Measurements from ENCODE around the gene TEX19.
A peak's percentile ranks its signal among the peaks of the same experiment; 100 is the strongest.

The TEX19 gene

DNA sequence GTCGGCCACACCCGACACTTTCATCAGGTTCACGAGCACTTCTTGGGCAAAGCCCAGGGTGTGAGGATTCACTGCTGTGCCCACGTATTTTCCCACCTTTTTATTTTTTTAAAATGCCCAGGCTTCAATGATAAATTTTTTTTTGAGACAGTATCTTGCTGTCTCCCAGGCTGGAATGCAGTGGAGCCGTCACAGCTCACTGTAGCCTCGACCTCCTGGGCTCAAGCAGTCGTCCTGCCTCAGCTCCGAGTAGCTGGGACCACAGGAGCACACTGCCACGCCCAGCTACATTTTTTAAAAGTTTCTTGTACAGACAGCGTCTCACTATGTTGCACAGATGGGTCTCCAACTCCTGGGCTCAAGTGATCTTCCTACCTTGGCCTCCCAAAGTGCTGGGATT, 30.3 kb downstream of the TEX19 start:
- no peak for DNase-seq (ENCODE audit: low read depth in 2 of 2)

DNA sequence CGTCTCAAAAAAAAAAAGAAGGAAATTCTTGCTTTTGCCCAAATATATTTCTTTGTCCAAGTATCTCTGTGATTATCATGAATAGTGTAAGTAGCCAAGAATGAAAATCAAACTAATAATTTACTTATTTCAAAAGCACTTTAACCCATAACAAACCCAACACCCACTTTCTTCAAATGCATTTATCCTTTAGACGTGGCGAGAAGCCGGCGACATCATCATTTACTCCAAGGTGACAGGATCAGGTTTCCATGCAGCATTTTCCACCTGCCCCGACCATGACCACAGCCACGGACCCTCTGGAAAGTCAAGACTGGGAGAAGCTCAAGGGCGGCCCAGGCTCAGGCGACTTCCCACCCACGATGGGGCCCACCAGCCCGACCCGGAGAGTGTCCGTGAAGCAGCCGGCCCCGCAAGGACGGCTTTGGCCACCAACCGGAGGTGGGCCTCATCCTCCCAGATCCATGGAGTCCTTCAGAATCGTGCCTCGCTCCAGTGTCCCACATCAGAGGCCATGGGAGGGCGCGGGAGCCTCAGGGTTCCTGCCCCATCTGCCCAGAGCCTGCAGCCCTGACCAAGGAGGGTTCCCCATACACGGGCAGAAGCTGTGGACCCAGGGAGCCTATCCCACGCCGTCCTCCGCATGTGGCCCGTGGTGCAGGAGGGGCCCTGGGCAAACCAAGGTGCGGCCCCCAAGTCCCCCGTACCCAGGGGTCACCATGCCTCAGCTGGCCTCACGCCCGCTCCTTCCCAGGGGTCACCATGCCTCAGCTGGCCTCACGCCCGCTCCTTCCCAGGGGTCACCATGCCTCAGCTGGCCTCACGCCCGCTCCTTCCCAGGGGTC, 31.2 kb downstream of the TEX19 start:
- DNase-seq (ENCODE audit: low read depth in 2 of 2), result no peak

DNA sequence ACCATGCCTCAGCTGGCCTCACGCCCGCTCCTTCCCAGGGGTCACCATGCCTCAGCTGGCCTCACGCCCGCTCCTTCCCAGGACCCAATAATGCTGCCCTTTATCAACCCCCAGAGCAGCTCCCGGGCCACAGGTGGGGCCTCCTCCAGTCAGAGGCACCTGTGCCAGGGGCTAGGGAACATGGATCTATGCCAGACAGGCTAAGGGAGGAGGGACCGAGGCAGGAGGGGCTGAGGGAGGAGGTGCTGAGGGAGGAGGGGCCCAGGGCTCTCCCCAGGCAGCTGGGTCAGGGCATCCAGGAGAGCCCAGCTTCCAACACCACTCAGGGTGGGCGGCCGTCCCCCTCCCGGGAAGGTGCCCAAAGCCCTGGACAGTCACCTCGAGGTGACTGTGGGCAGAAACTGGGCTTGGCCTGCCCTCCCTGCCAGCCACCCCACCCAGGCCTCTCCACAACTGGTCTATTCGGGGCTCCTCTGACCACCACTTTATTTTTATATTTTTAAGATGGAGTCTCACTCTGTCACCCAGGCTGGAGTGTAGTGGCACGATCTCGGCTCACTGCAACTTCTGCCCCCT, 31.9 kb downstream of the TEX19 start:
- DNase-seq (ENCODE audit: low read depth in 2 of 2), result no peak

DNA sequence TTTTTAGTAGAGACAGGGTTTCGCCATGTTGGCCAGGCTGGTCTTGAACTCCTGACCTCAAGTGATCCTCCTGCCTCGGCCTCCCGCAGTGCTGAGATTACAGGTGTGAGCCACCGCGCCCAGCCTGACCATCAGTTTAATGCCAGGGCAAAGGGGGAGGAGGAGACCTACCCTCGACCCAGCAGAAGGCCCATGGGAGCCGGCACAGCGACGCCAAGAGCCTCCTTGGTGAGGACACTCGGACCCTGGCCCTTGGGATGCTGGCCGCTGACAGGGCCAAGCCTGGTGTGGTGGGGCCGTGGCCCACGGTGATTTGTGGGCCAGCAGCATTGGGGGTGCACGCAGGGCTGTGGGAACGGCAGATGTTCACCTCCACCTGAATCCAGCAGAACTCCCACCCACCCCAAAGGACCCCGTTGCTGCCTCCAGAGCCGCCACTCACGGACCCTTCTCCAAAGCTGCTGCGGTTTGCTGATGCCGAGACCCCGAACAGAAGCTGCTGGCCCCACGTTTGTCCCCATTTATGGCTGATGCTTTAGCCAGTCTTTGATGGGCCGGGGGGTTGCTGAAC, 32.5 kb downstream of the TEX19 start:
- DNase-seq (ENCODE audit: low read depth in 2 of 2), result no peak

DNA sequence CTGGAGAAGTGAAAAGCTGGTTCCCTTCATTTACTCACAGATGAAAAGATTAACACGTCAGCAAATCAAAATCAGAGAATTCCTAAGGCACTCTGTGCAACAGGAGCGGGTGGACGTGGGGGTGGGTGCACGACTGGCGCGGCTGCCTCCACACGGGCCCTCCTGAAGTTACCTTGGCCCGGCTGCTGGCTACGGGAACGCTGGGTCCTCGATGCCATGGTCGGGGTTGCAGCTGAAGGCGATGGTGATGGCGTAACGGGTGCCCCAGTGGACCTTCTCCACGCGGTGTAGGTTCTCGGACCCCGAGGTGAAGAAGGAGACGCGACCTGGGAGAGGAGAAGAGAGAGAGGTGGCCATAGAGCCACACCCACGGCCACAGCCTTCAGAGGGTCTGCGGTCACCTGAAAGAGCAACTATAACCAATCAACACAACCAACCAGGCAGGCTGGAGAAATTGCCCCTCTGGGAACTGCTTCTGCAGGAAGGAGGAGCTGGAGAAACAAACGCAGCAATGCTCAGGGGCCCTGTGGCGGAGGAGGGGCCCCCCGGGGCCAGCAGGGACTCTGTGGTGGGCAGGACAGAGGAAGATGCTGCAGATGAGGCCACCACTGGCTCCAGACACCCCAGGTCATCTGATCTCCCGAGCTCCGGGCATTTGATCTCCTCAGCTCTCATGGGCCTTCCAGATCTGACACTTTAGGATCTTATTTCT, 33.3 kb downstream of the TEX19 start:
- no peak for DNase-seq (ENCODE audit: low read depth in 2 of 2)

DNA sequence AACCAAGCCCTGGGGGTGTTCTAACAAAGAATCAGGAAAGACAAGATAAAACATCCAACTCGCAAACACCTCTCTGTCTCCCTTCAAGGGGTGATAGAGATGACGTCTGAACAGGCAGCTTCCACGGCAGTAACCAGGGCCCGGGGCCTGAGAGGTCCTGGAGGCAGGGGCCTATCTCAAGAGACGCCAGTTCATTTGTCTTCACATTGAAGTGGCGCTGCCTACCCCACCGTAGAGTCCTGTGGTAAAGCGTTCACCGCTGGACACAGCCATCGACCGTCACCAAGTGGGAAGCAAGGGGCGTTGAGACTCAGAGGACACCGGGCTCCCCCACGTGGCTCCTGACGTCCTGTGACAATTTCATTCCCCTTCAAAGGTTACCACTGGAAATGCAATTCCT, 33.9 kb downstream of the TEX19 start:
- DNase-seq (ENCODE audit: low read depth in 2 of 2), result no peak

DNA sequence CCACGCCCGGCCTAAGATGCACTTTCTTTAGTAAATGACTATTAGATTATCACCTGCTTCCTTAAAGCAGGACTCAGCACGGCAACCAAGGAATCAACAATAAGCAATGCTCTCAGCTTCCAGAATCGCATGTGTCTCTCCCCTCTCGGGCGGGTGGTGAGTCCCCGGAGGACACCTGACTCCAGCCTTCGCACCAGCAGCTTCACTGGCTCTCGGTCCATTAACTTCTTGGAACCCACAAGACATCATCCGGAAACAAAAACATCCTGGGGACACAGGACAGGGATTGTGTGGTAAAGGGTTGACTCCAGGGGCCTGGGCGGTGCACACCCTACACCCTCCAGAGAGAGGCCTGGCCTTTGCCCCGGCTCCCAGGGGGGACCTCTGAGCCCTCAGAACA, 35.2 kb downstream of the TEX19 start:
- DNase-seq (ENCODE audit: low read depth in 2 of 2), result no peak

DNA sequence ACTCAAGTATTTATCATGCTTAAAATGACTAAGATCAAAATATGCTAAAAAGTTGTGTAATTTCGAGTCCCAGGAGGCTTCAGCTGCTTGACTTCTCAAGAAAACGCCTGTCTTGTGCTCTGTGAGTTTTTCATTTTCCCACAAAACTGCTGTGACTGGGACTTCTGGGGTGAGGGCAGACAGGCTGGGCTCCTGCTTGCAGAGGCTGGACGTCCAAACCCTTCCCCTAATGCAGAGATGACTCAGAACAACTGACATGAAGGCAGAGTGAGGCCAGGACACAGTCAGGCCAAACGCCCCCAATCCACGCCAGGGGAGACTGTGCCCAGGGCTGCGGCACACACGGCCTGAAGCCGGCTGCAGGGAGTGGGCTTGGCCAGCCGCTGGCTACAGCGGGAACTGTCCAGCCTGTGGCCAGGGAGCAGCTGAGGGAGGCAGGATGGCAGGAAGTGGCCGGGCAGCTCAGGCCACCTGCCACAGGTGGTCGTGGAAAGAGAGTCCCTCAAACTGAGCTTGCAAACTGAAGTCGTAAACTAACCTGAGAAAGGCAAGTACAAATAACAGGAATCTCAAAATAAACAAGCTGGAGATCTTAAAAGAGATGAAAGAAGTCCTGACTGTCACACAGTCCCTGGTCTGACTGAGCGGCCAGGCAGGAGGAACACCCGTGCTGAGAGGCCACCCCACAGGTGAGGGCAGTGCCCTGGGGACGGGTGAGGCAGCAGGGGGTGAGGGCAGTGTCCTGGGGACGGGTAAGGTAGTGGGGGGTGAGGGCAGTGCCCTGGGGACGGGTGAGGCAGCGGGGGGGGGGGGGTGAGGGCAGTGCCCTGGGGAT, 37.8 kb downstream of the TEX19 start:
- no peak for DNase-seq (ENCODE audit: low read depth in 2 of 2)

DNA sequence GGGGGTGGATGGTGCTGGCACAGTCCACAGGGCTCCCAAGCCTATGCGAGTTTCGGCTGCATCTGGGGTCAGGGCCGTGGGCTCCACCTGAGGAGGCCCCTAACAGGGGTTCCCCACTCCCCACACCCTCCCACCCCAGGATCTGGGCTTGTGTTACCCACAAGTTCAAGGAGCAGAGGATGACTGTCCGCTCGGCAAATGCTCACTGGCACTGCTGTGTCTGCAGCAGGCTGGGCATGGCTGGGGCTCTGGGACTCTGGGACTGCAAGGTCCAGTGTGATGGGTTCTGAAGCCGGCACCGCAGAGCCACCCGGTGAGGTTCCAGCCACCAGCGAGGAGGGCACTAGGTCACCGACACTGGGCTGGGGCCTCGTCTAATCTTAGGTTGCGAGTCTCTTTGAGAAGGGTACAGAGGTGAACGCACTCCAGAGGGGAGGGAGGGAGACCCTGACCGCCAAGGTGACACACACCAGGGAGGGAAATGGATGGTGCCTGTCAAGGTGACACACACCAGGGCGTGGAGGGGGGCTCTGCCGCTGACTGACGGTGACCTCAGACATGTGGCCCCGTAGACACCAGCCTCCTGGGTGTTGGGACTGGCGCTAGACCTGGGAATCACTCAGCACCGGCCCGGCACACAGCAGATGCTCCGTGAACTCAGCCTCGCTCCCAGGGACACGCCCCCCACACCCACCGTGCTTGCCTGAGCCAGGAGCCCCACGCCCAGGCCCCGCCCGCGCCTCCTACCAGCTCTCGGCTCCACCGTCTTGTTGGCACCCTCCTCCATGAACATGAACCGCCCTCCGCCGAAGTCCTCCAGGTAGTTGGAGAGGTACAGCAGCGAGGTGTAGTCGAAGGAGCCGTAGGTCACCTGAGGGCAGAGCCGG, 38.6 kb downstream of the TEX19 start:
- no peak for DNase-seq (ENCODE audit: low read depth in 2 of 2)

DNA sequence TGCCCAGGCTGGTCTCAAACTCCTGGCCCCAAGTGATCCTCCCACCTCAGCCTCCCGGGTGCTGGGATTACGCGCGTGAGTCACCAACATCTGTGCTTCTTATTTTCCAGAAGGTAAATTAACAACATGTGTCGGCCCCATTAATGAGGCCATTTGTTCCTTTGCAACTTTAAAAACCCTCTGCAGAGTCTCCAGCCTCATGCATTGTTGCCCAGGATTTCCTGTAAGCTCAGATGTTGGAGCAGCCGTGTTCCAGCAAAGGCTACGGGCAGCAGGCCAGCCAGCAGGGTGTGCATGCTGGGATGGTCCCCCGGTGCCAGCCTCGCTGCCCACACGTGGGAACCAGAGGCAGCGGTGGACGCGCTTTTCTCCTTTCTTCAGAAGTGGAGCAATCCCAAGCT, 40.0 kb downstream of the TEX19 start:
- no peak for DNase-seq (ENCODE audit: low read depth in 2 of 2)

DNA sequence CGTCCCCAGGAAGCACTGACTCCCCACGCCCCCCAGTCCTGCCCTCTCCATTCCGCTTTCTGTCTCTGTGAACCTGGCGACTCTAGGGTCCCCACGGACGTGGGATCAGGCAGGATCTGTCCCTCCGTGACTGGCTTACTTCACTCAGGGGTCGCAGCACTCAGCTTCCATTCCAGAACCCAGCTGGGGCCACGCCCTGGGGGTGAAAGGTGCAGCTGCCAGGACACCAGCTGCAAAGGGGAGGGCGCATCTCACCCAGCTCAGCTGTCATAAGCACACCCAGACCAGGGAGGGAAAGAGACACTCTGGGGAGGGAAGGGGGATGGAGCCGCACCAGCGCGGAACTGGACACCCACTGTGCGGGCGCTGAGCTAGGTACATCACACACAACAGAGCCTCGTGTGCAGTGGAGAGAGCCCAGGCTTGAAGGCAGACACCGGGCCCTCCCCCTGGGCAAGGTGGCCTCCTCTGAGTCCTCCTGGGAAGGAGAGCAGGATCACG, 40.6 kb downstream of the TEX19 start:
- DNase-seq (ENCODE audit: low read depth in 2 of 2), result no peak

DNA sequence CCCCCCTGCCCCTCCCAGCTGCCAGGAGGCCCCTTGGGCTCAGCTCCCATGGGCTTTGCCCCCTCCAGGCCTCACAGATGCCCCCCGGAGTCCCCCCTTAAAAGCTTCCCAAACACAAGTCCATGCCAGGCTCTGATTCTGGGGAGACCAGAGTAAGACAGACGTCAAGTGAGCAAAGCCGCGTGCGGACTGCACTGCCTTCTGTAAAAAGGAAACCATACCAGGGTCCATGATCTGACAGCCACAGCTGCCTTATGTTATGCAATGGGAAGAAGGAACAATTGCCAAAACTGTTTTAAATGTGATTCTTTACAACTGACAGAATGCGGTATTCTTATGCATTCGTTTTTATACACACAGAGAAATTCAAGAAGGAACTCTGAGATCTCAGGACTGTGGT, 41.2 kb downstream of the TEX19 start:
- no peak for DNase-seq (ENCODE audit: low read depth in 2 of 2)

DNA sequence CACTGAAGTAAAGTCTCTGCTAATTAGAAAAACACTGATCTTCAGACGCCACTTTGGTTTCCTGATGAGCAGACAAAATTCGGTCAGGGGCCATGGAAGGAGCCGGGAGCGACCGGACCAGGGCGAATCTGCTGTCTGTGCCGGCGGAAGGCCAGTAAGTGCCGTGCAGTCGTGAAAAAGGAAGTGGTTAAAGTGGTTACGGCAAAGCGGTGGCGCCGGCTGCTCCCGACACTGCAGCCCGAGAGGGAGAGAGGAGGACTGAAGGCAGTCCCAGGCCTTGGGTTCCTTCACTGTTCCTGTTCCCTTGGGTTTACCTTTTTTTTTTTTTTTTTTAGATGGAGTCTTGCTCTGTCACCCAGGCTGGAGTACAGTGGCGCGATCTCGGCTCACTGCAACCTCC, 41.8 kb downstream of the TEX19 start:
- DNase-seq (ENCODE audit: low read depth in 2 of 2), result peak; percentile 16 to 27

DNA sequence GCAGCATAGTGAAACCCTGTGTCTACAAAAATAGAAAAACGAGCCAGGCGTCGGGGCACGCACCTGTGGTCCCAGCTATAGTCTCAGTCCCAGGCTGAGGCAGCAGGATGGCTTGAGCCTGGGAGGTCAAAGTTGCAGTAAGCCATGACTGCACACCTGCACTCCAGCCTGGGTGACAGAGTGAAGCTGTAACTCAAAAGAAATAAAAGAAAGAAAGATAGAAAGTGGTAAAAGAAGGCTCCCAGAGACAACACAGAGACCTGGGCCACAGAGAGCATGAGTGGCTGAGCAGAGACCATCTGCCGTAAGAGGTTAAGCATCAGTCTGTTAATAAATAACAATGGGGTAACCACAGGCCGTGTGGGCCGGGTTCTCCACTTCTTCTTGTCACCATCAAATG, 43.8 kb downstream of the TEX19 start:
- DNase-seq (ENCODE audit: low read depth in 2 of 2), result no peak

DNA sequence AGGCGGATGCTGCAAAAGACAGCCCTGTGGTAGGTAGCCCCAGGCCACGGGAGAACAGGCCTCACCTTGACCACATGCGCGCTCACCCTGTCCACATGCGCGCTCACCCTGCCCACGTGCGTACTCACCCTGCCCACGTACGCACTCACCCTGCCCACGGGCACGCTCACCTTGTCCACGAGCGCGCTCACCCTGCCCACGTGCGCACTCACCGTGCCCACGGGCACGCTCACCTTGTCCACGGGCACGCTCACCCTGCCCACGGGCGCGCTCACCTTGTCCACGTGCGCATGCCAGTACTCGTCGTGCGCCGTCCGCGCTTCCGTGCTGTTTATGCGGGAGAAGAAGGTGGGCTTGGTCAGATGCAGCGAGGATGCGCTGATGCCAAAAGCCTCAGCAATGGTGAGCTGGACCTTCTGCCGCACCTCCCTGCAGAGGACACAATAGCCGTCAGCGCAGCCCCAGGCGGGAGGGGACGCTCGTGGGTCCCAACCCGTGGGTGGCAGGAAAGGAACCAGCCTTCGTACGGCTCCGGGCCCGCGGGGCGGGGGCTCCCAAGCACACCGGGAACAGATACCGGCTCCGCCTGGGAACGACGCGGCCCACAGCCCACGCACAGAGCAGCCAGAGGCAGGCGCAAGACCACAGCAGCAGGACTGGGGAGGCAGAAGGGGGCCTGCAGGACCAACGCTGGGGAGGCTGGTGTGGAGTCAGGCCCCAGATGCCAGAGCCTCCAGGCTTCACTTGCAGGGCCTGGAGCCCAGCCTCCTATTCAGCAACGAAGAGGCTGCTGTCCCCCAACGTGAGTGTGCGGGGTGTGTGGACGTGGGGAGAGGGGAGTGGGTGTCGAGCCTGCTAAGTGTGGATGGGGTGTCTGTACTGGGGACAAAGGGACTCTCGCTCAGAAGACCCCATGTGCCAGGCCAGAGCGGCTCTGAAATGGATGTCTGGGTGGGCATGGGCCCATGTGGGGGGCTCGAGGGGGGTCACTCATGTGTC, 44.9 kb downstream of the TEX19 start:
- no peak for DNase-seq (ENCODE audit: low read depth in 2 of 2)

DNA sequence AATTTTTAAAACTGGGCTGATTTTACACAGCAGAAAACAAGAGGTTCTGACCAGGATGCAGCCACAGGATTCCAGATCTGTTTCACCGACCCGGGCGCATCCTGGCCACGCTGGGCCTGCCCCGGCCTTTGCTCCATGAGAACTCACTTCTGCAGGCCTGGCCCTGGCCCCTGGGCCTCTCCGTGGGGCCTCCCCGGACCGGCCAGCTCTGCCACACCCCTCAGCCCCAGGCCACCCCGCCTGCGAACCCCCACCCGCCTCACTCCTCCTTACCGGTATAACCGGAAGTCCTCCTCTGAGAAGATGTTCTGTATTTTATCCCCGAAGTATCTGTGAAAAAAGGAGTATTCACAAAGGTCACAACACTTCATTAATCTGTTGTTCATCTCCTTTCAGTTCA, 46.0 kb downstream of the TEX19 start:
- DNase-seq (ENCODE audit: low read depth in 2 of 2), result no peak

DNA sequence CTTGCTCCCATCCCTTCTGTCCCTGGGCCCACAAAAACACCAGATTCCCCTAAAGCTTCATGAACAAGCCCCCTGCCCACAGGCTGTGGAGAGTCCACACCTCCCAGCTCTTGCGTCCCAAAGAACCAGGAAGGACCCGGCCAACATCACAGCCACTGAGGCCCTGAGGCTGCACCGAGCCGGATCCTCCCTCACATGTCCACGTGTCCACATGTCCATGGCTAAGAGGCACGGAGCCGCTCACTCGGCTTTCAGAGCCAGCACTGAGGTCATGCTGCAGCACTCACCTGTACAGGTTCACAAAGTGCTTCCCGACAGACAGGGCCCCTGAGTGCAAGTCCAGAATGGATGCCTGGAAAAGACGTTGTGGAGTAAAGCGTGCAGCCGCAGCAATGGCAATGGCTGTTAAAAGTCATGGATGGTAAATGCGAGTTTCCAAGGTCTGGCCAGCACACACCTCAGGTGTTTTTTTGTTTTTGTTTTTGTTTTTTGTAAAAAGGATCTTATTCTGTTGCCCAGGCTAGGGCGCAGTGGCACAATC, 47.2 kb downstream of the TEX19 start:
- no peak for DNase-seq (ENCODE audit: low read depth in 2 of 2)

DNA sequence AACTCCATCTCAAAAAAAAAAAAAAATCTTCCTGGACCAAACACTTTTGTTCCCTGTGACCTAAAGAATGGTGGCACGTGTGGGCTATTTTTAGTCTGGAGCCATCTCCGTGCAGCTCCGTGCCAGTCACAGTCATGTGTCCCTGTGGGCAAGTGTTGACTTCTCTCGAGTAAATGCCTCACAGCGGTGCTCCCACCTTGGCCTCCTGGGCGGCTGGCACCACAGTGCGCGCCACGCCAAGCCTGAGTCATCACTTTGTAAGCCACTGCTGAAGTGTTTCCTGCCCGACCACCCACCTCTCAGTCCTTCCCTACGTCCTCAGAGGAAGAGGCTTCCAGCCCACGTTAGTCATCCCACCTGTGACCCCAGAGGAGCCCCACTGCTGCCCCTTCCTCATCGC, 48.2 kb downstream of the TEX19 start:
- DNase-seq (ENCODE audit: low read depth in 2 of 2), result no peak

Data from stimulated activated CD8-positive, alpha-beta memory T cell treated with anti-CD3 and anti-CD28 coated beads, Interleukin-2, amount 100 ng/mL, for 1 hour (primary cell).